ENCODE results near the gene CTNS. TPM values are rescaled to one million over a fixed set of nuclear protein-coding genes. Genes with fewer than 3 reads are reported as not detected.
A peak's percentile ranks its signal among the peaks of the same experiment; 100 is the strongest.

The CTNS gene
- 10 to 100 TPM; 11.0 to 23.2 (median 20.3) TPM for polyA plus RNA-seq (ENCODE audit: insufficient read length in 4 of 4)

DNA sequence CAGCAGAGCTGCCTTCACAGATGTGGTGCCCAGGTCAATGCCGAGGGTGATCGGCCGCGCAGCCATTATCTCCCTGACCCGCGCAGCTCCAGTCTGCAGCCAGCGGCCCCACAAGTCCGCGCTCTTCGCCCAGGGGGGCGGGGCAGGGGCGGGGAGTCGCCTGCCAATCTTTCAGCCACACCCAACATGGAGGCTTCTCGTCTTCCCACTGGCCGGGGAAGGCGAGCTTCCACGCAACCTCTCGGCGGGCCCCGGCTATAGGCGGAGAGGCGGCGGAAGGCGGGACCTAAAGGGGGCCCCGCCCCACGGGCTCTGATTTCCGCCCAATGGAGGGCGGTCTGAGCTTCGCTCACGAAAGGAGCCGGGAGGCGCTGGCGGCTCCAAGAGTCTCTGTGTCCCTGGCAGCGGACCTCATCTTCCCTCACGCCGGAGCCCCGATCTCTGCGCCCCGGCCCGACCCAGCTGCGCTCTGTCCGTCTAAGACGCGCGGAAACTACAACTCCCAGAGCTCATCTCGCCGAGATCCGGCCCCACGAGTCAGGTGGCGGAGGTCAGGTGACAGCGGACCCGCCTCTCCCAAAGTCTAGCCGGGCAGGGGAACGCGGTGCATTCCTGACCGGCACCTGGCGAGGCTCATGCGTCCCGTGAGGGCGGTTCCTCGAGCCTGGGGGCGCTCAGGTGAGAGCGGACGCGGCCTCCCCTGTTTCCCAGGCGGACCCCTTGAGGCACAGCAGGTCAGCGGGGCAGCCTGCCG is at the start of gene CTNS, which contains the start of gene SHPK:
Gene CTNS (plus strand): TSS at position 607 of the 754 bp plus-strand sequence. CDS start 3,447 bp downstream, outside the sequence.
Gene SHPK (minus strand): TSS at position 97 of the 754 bp plus-strand sequence. CDS start 31 bp downstream, at position 66.
- DNase-seq (ENCODE audit: low read depth in 4 of 4, low spot score in 3 of 4) = peak; percentile 88 to 92 (median 90)

DNA sequence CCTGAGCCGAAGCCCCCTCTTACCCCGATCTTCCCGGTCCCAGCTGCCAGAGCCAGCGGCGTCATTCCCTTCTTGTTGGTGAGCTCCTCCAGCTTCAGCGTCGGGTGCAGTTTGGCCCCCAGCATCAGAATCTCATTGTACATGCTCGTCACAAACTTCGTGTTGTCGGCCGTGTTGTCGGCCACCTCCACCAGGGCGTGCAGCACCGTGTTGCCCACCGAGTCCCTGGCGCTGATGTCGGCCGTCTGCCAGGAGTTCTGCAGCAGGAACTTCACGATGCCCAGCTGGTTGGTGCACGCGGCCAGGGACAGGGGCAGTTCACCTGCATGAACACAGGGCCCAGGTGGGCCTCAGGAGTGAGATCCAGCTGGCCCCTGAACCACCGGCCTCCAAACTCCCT is 46.8 kb upstream of the CTNS start:
- DNase-seq (ENCODE audit: low read depth in 4 of 4, low spot score in 3 of 4) = no peak

DNA sequence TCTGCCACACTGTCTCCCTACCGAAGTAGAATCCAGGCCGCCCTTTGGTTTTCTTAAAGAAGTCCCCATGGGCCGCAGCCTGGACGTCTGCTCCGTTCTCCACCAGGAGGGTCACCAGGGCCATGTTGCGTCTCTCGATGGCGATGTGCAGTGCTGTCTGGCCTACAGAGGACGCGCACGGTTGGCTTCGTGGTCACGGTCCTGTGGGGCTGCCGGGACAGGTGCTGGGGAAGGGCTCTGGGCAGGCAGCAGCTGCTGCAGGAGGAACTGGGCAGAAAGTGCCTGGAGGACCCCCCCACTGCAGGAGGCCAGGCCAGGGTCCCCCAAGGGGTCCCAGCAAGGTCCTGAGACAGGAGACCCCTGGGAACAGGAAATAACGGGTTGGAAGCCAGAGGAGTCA is 46.3 kb upstream of the CTNS start:
- no peak for DNase-seq (ENCODE audit: low read depth in 4 of 4, low spot score in 3 of 4)

DNA sequence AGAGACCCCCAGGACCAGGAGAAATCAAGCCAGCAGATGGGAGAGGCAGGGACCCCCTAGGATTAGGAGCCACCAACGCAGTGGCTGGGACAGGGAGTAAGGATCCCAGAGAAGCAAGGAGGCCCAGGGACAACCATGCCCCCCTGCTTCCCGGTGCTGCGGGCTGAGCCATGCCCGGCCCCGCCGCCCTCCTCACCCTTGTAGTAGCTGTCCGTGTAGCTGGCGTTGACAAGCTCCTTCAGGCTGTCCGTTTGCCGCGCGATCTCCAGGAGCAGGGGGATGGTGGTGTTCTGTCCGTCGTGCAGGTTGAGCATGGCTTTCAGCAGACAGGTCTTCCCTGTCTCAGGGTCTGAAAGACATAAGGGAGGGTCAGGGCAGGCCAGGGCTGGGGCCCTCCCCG is 45.8 kb upstream of the CTNS start:
- DNase-seq (ENCODE audit: low read depth in 4 of 4, low spot score in 3 of 4) = no peak

DNA sequence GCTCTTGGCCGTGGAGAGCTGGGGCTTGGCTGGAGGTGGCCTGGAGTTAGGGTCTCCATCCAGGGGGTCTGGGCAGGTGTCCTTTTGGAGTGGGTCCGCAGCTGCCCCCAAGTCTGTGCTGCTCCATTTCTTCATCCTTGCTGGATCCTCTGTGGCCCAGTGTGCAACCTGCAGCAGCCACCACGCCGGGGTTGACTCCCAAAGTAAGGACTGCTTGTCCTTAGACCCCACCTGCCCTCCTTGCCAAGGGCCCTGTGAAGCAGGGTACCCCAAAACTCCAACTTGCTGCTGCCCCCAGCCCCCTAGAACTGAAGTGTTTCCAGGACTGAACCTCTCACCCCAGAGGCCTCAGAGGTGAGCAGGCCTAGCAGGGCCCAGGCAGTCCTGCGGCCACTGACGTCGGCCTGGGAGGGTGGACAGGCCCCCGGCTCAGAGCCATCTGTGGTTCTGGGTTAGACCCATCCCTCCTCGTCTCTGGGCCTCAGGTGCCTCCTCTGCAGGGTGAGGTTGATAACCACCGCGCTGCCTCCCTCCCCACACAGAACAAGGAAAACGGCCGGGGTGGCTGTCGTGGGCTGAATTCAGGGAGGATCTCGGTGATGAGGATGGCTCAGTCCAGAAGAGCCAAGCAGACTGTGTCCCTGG is 44.2 kb upstream of the CTNS start:
- no peak for DNase-seq (ENCODE audit: low read depth in 4 of 4, low spot score in 3 of 4)

DNA sequence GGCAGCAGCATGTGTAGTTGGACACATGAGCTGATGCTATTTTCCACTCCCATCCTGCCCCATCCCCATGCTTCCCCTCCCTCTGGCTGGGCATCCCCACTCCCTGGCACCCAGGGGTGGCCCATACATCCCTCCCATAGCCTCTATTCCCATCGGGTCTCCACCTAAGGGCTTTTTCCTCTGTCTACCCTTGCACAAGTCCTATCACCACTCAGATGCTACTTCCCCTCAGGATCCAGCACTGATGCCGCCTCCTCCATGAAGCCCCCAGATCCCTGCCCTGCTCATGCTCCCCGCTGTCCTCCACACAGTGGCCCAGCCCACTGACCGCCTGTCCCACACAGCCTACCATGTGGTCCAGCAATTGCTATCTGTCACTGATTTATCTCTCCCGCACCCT is 43.2 kb upstream of the CTNS start:
- no peak for DNase-seq (ENCODE audit: low read depth in 4 of 4, low spot score in 3 of 4)

DNA sequence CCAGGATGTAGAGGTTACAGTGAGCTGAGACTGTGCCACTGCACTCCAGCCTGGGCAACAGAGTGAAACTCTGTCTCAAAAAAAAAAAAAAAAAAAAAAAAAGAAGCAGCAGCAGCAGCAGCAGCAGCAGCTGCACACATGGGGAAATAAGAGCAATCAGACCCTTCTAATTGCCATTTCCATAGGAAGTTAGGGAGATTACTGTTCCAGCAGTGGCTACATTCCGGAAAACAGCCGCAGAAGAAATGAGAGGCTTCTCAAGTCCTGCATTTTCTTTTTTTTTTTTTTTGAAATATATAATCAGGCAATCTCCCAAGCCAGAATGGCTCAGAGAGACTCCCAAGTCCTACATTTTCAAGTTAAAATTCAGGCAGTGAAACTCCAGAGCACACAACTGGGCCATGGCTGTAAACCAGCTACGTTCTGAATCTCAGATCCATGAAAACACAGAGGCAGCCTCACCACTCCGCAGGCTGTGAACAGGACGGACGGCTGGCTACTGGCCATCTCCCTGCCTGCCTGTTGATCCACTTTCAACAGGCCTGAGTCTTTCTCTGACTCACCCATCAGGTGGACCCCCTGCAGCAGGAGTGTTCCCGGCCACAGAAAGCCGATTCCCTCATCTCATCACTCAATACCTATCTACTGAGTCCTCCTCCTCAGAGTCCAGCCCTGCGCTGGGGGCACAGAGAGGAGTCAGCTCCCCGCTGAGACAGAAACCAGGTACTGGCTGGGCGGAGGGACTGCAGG is 42.3 kb upstream of the CTNS start:
- DNase-seq (ENCODE audit: low read depth in 4 of 4, low spot score in 3 of 4) = no peak

DNA sequence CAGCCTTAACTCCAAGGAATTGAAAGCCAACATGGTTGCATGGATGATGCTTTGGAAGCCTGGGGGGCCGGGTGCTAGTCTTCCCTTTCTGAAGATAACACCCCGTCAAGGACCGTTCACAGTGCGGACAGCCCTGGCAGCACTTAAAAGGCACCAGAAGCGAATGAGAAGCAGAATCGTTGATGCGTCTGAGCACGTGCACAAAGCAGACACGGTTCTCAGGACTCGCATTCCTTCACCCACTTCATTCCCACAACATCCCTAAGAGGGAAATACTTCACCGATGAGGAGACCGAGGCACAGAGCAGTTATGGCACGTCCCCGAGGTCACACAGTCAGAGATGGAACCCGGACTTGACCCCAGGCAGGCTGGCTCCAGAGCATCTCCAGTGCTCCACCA is 41.6 kb upstream of the CTNS start:
- no peak for DNase-seq (ENCODE audit: low read depth in 4 of 4, low spot score in 3 of 4)

DNA sequence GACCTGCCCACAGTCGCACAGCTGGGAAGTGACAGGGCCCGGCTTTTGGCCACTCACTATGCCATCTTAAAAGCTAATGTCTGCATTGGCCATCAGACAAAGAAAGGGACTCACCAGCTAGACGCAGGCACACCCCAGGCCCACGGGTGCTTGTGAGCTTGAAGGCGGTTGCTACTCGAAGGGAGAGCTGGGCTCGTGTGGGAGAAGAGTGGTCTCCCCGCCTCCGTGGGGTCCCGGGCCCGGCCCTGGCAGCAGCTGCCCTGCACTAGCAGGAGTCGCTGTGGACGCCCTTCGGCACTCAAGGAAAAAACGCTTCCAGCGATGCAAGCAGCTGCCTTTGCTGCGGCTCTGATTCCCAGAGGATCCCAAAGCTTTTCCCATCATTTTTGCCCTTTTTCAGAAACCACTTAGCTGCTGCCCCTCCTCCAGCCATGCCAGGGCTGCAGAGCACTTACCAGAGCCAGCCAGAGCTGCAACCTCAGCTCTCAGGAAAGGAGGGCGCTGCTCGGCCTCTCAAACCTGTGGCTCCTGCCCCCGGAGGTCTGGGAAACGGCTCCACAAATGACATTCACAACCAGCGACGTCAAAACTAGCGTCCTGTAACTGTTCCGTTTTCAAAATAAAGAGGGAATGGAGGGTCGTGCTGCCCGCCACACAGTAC is 39.6 kb upstream of the CTNS start:
- no peak for DNase-seq (ENCODE audit: low read depth in 4 of 4, low spot score in 3 of 4)

DNA sequence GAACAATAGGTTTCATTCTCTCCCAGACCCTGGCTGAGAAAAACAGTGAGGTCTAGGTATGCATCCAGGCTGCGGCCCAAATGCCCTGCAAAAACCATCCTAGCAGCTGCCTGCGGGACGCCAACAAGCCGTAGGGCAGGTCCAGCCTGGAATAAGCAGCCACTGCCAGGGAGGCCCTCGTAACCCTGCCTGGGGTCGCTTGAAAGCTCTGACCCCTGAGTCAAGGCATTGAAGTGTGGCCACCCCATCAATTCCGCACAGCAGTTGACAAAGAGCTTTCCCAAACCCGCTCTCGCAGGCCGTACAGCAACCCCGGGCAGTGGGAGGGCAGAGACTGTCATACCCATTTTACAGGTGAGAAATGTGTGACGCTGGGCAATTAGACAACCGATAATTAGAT is 38.5 kb upstream of the CTNS start:
- DNase-seq (ENCODE audit: low read depth in 4 of 4, low spot score in 3 of 4) = no peak

DNA sequence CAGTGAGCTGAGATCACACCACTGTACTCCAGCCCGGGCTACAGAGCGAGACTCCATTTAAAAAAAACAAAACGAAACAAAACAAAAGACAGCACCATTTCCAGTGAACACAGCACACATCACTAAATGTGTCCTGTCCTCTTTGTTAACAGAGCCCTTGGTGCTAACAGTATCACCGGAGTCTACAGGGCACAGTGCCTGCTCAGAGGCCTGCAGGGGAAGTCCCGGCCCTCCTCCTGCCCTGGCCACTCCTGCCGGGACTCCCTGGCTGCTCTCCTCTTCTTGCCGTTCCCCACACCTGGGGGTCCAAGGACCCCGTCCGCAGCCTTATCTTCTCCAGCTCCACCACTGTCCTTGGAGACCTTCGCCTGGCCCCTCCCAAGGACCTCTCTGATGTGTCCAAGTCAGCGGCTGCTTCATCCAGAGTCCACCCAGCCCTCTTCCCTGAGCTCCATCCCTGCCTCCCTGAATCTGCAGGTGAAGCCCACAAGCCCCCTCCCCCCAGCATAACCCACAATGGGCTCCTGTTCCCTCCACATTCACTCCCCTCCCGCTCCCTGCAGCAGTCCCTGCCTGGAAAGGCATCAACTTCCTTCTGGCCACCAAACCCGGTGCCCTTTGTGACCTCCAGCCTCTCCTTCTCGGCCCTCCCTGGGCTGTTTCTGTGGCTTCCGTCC is 35.9 kb upstream of the CTNS start:
- no peak for DNase-seq (ENCODE audit: low read depth in 4 of 4, low spot score in 3 of 4)

DNA sequence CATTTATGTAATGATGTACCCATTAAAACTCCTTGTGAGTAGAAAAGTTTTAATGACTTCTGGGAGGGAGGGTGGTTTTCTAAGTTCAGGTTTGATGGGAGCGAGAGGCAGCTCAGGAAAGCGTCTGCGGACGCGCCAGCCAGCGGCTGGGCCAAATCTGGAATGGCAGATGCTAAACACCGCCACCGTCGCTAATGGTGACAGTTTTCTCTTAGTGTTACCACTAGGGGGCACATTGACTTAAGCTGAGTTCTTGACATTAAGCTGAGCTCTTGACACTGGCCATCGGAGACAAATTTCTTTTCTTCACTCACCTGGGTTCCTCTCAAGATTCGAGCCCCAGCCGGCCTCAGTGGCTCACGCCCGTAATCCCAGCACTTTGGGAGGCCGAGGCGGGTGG is 34.1 kb upstream of the CTNS start:
- DNase-seq (ENCODE audit: low read depth in 4 of 4, low spot score in 3 of 4) = no peak

DNA sequence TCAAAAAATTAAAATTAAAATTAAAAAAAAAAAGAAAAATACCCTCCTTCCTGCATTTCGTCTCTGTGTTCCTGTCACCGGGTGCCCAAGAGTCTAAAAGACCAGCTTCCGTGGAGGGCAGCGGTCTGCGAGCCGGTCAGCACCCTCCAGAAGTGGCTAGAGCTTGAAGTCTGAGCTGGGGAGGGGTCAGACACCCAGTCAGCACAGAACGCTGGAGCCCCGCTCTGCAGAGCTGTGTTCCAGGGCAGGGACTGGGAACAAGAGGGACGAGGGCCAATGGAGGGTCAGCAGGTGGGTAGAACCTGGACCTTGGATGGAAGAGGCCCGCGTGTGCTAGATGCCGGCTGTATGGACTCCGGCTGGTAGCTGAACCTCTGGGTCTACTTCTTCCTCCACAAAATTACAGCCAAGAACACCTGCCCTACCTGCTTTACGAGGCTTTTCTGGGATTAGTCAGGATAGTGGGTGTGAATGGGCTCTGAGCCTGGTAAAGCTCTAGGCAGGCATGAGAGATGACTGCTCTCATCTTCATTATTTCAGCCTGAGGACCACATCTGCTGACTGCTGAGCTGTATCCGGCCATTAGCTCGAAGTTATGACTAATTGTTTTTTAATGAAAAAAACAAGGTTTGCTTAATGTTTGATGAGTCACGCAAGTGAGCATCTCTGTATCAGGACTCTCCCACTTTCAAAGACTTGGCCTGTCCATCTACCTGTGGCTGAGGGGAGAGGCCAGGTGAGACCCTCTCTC is 33.3 kb upstream of the CTNS start:
- no peak for DNase-seq (ENCODE audit: low read depth in 4 of 4, low spot score in 3 of 4)

DNA sequence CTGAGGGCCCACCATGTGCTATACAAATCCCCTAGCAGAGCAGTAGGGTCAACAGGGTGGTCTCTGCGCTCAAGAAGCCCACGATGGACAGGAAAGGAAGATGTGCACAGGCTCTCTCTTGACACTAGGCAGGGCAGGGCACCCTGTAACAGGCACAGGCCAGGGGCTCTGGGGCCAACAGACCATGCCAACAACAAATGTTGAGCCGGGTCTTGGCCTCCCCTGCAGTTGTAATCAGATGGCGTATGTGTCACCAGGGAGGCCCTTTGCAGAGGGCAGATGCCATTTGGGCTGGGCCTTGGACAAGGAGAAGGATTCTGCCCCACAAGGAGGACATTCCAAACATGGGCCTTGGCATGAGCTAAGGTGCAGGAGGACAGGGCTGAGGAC is 32.7 kb upstream of the CTNS start:
- no peak for DNase-seq (ENCODE audit: low read depth in 4 of 4, low spot score in 3 of 4)

DNA sequence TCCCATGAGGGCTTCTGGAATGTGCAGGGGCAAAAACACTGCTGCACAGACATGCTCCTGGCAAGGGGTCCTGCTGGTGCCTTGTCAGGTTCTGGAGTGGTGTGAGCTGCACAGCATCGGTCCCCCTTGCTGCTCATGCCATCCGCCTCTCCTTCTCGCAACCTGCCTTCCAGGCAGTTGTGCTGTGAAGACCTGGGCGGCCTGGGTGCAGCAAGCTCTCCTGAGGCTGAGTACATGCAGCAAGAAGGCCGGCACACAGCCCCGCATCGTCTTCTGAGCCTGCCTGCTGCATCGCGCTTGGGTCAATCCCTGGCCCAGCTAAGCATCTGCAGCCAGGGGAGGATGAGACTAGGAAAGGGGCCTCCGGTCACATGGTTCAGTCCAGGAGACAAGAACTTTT is 26.9 kb upstream of the CTNS start:
- DNase-seq (ENCODE audit: low read depth in 4 of 4, low spot score in 3 of 4) = no peak

DNA sequence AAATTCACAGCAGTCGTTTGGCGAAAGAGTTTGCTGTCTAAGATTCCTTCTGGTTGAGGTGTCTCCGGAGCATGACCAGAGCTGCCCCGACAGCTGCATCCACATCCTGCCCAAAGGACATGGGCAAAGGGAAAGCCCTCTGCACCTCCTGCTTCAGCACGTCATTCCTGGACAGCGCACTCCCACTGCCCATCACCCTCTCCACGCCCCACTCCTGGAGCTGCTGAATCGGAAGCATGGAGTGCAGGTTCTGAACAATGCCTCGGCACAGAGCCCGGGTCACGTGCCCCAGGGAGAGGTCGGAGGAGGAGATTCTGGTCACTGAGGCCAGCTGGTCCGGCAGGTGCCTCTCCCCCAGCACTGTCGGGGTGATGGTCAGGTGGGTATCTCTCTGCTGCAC is 26.0 kb upstream of the CTNS start:
- no peak for DNase-seq (ENCODE audit: low read depth in 4 of 4, low spot score in 3 of 4)

DNA sequence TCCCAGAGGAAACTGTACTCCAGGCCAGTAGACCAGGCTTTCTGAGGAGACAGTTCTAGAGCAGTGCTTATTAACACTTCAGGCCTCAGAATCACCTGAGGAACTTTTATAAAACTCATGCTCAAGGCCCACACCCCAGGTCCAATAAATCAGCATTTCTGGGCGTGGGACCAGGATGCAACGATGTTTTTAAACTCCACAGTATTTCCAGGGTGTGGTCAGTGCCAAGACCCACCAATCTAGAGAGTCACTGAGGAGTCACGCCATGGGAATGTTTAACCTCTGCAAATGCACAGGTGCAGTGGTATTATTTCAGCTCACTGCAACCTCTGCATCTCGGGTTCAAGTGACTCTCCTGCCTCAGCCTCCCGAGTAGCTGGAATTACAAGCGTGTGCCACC is 23.4 kb upstream of the CTNS start:
- no peak for DNase-seq (ENCODE audit: low read depth in 4 of 4, low spot score in 3 of 4)

DNA sequence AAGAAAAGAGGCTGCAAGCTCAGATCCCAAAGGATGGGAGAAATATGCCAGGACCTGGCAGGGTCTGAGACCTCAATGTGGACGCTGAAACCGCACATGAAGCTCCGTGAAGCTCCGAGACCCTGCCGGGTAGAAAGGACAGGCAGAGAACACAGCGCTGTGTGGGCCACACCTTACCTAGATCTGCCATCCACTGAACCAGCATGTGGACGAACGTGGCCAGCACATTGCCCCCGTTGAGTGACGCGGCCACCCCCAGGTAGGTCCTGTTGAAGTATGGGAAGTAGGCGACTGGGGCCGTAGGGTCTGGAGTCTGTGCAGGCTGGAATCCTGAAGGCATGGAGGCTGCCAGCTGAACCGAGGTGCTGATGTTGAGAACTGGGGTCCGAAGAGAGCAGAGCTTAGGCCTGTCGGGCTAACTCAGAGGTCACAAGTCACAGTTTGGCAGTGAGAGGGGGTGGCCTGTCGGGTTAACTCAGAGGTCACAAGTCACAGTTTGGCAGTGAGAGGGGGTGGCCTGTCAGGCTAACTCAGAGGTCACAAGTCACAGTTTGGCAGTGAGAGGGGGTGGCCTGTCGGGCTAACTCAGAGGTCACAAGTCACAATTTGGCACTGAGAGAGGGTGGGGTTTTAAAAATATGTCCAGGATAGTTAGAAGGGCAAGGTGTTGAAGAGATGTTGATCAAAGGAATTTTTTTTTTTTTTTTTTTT is 21.2 kb upstream of the CTNS start:
- no peak for DNase-seq (ENCODE audit: low read depth in 4 of 4, low spot score in 3 of 4)

DNA sequence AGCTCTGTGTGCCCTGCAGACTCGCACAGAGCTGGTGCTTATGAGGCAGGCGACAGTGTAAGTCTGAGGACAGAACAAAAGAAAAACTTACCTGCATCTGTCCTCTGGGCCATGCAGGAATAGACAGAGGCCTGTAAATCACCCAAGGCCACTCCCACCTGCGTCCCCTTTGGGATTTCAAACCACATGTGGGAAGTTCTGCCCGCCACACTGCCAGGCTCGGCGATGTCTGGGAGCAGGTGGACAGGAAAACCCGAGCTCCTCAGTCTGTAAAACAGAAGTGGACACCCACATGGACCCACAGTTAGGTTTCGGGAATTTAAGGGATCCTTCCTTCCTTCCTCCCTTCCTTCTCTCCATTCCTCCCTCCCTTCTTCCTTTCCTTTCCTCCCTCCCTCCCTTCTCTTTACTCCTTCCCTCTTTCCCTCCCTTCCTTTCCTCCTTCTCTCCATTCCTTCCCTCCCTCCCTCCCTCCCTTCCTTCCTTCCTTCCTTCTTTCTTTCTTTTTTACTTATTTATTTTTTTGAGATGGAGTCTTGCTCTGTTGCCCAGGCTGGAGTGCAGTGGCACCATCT is 15.3 kb upstream of the CTNS start:
- no peak for DNase-seq (ENCODE audit: low read depth in 4 of 4, low spot score in 3 of 4)

Measured in left renal pelvis (tissue), 4 donors.